Loucy (cell line): ENCODE results near the gene PLPP2.
"Not testable (repeated sequence)": the region's sequence is repeated elsewhere in the genome, so short reads cannot be mapped to it uniquely, and the experiment has no call there.

Source experiments
- H2AFZ ChIP-seq: fragments of 200-600 bp; sonication (generic); 2 replicates; pipeline ENCODE4 v1.6.0; 2016; ENCODE audit warnings: antibody characterized with exemption, mild to moderate bottlenecking, low read length, moderate library complexity
- H3F3A ChIP-seq: fragments of 200-600 bp; 2 replicates; pipeline ENCODE4 v1.6.0; 2016; ENCODE audit warnings: antibody characterized with exemption, low read depth, mild to moderate bottlenecking
- H3K27me3 ChIP-seq: fragments of 200-600 bp; sonication (generic); 2 replicates; pipeline ENCODE4 v1.6.1; 2014; ENCODE audit warnings: low read length, mild to moderate bottlenecking; ENCODE audit not compliant: insufficient read depth, poor library complexity, severe bottlenecking
- H3K36me3 ChIP-seq: fragments of 200-600 bp; sonication (generic); 2 replicates; pipeline ENCODE4 v1.6.1; 2016; ENCODE audit warnings: low read length; ENCODE audit not compliant: insufficient read depth
- H3K4me1 ChIP-seq: fragments of 200-600 bp; sonication (generic); 2 replicates; pipeline ENCODE4 v1.5.1; 2014; ENCODE audit warnings: low read length, mild to moderate bottlenecking; ENCODE audit not compliant: insufficient read depth, poor library complexity, severe bottlenecking
- H3K4me2 ChIP-seq: fragments of 200-600 bp; sonication (generic); 2 replicates; pipeline ENCODE4 v1.6.0; 2014; ENCODE audit warnings: antibody characterized with exemption, low read length, low read depth, mild to moderate bottlenecking; ENCODE audit not compliant: poor library complexity, severe bottlenecking
- H3K4me3 ChIP-seq: fragments of 200-600 bp; sonication (generic); 2 replicates; pipeline ENCODE4 v1.5.1; 2014; ENCODE audit warnings: low read length, mild to moderate bottlenecking, mixed read lengths; ENCODE audit not compliant: poor library complexity, severe bottlenecking
- H3K79me2 ChIP-seq: fragments of 200-600 bp; sonication (generic); 2 replicates; pipeline ENCODE4 v1.6.1; 2014; ENCODE audit warnings: low read length; ENCODE audit not compliant: insufficient read depth
- H3K9ac ChIP-seq: fragments of 200-600 bp; sonication (generic); 2 replicates; pipeline ENCODE4 v1.6.0; 2014; ENCODE audit warnings: mild to moderate bottlenecking, low read depth, low read length, moderate library complexity; ENCODE audit not compliant: poor library complexity, severe bottlenecking
- H3K9me2 ChIP-seq: fragments of 200-600 bp; sonication (generic); replicated peaks from 2 replicates; pipeline ENCODE4 v1.6.1; 2016; ENCODE audit warnings: low read depth, low read length, mixed read lengths
- H3K9me3 ChIP-seq: fragments of 200-600 bp; sonication (generic); 2 replicates; pipeline ENCODE4 v1.6.1; 2014; ENCODE audit warnings: mild to moderate bottlenecking, antibody characterized with exemption, low read length, low read depth; ENCODE audit not compliant: insufficient read depth
- H4K20me1 ChIP-seq: fragments of 200-600 bp; sonication (generic); 2 replicates; pipeline ENCODE4 v1.6.0; 2014; ENCODE audit warnings: antibody characterized with exemption, low read length, mild to moderate bottlenecking; ENCODE audit not compliant: insufficient read depth, poor library complexity, severe bottlenecking
- EZH2phosphoT487 ChIP-seq: fragments of 200-600 bp; IDR thresholded peaks from 2 replicates; pipeline ENCODE4 v1.6.1; 2018; ENCODE audit warnings: antibody characterized with exemption, mild to moderate bottlenecking, moderate library complexity, borderline replicate concordance
- TF ChIP-seq, protein P1 (sequence below): fragments of 200-600 bp; sonication (generic); conservative IDR thresholded peaks from 2 replicates; pipeline ENCODE4 v1.5.1; 2014; ENCODE audit warnings: mild to moderate bottlenecking, antibody characterized with exemption, low read length

PLPP2 gene

DNA sequence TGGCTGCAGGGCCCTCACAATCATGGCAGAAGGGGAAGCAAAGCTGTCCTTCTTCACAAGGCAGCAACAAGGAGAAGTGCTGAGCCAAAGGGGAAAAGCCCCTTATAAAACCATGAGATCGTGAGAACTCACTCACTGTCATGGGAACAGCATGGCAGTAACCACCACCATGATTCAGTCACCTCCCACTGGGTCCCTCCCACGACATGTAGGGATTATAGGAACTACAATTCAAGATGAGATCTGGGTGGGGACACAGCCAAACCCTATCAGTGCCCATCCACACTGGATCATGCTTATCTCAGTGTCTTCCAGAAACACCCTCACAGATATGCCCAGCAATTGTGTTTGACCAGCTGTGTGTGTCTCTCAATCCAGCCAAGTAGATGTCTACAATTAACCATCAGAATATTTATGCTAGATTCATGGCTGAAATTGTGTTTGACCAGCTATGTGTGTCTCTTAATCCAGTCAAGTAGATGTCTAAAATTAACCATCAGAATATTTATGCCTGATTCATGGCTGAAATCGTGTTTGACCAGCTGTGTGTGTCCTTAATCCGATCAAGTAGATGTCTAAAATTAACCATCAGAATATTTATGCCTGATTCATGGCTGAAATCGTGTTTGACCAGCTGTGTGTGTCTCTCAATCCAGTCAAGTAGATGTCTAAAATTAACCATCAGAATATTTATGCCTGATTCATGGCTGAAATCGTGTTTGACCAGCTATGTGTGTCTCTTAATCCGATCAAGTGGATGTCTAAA is 38.6 kb downstream of the PLPP2 start:
- H3K27me3 ChIP-seq, H3K9ac ChIP-seq, H3K9me3 ChIP-seq, H4K20me1 ChIP-seq, H3F3A ChIP-seq, H3K36me3 ChIP-seq, H3K4me3 ChIP-seq, H3K4me2 ChIP-seq, H3K9me2 ChIP-seq, H3K4me1 ChIP-seq, H2AFZ ChIP-seq, H3K79me2 ChIP-seq: not testable (repeated sequence)

DNA sequence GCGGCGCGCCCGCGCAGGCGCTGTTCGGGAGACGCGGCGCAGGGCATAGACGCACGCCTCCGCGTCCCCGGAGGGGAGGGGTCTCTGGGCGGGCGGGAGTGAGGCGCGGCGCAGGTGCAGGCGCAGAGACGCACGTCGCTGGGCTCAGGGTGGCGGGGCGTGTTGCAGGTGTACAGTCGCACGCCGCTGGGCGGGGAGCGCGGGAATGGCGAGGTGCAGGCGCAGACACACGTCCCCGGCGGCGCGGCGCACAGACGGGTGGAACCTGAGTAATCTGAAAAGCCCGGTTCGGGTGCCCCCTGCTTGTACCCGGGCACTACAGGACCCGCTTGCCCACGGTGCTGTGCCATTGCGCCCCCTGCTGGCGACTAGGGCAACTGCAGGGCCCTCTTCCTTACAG is 44.7 kb downstream of the PLPP2 start:
- Histone ChIP-seq H3K4me3 (no peak overlapping the region), H2AFZ (no peak overlapping the region), H3K79me2 (no peaks in the 10 kb centered on the region), H3K4me1 (no peaks in the 10 kb centered on the region), H3K9me3 (no peaks in the 10 kb centered on the region), H3F3A (no peaks in the 10 kb centered on the region), H3K27me3 (no peaks in the 10 kb centered on the region), H3K9me2 (no peaks in the 10 kb centered on the region), H3K9ac (no peak overlapping the region), H3K4me2 (no peak overlapping the region), H4K20me1 (no peaks in the 10 kb centered on the region), H3K36me3 (no peaks in the 10 kb centered on the region)
- TF ChIP-seq EZH2phosphoT487, result no peak
- TF ChIP-seq, protein P1, sequence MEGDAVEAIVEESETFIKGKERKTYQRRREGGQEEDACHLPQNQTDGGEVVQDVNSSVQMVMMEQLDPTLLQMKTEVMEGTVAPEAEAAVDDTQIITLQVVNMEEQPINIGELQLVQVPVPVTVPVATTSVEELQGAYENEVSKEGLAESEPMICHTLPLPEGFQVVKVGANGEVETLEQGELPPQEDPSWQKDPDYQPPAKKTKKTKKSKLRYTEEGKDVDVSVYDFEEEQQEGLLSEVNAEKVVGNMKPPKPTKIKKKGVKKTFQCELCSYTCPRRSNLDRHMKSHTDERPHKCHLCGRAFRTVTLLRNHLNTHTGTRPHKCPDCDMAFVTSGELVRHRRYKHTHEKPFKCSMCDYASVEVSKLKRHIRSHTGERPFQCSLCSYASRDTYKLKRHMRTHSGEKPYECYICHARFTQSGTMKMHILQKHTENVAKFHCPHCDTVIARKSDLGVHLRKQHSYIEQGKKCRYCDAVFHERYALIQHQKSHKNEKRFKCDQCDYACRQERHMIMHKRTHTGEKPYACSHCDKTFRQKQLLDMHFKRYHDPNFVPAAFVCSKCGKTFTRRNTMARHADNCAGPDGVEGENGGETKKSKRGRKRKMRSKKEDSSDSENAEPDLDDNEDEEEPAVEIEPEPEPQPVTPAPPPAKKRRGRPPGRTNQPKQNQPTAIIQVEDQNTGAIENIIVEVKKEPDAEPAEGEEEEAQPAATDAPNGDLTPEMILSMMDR, result no peak

DNA sequence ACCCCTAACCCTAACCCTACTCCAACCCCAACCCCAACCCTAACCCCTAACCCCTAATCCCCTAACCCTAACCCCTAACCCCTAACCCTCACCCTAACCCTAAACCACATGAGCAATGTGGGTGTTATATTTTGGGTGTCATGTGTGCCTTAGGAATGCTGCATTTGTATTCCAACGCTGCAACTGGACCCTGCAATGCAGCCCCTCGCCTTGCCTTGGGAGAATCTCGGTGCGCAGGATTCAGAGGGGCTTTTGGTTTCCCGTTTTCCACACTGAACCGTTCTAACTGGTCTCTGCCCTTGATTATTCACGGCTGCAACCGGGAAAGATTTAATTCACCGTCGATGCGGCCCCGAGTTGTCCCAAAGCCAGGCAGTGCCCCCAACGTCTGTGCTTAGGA is 45.3 kb downstream of the PLPP2 start:
- H3K9me2 ChIP-seq, H3K4me2 ChIP-seq, H3K79me2 ChIP-seq, H3K36me3 ChIP-seq, H2AFZ ChIP-seq, H4K20me1 ChIP-seq, H3F3A ChIP-seq, H3K27me3 ChIP-seq, H3K9me3 ChIP-seq, H3K4me1 ChIP-seq, H3K4me3 ChIP-seq, H3K9ac ChIP-seq: not testable (repeated sequence)

DNA sequence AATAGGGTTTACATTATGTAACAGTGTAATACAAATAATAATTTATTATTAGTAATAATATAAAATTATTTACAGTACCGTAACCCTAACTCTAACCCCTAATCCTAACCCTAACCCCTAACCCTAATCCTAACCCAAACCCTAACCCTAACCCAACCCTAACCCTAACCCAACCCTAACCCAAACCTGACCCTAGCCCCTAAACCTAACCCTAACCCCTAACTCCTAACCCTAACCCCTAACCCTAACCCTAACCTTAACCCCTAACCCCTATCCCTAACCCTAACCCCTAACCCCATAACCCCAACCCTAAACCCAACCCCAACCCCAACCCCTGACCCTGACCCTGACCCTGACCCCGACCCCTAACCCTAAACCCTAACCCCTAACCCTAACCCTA is 45.7 kb downstream of the PLPP2 start:
- TF ChIP-seq EZH2phosphoT487, result no peak
- TF ChIP-seq, protein P1, result no peak
- H3K4me1 ChIP-seq, result no peaks in the 10 kb centered on the region
- no peaks in the 10 kb centered on the region for H3K36me3 ChIP-seq
- H3K27me3 ChIP-seq, result no peaks in the 10 kb centered on the region
- no peak overlapping the region for H3K4me3 ChIP-seq
- H3F3A ChIP-seq, result no peaks in the 10 kb centered on the region
- H2AFZ ChIP-seq, result no peak overlapping the region
- no peaks in the 10 kb centered on the region for H3K9me3 ChIP-seq
- no peaks in the 10 kb centered on the region for H4K20me1 ChIP-seq
- H3K4me2 ChIP-seq, result no peak overlapping the region
- H3K9me2 ChIP-seq, result no peaks in the 10 kb centered on the region
- no peak overlapping the region for H3K9ac ChIP-seq
- H3K79me2 ChIP-seq, result no peaks in the 10 kb centered on the region
